HCT116 (cell line): ENCODE data around the gene RPL10. TPM values are rescaled to one million over a fixed set of nuclear protein-coding genes. Genes with fewer than 3 reads are reported as not detected.

Experiments
- ATAC-seq: fragments of 200-7000 bp; cut with Tn5 transposase; 2 replicates; pipeline ENCODE4 v1.9.1; 2020; ENCODE audit warnings: mild to moderate bottlenecking, moderate library complexity
- BruUV-seq: library from RNA; stranded (reverse); fragments of 400-500 nt; replicated peaks from 2 replicates; lab custom pipeline; 2021; lab: Mats Ljungman, UMichigan
- CTCF ChIA-PET: fragments of 300-600 bp; sonication (Branson Sonifier 250); formaldehyde crosslinking; loops from one replicate; lab custom pipeline; 2021; ENCODE audit warnings: antibody characterized with exemption; lab: Charles Lee
- POLR2A ChIA-PET: fragments of 300-600, 350-600 bp; sonication (Branson Sonifier 250); formaldehyde crosslinking; loops from one replicate; lab custom pipeline; 2021; ENCODE audit warnings: antibody characterized with exemption; lab: Charles Lee
- RAD21 ChIA-PET, 2 experiments: fragments of 300-600 bp; sonication (Branson Sonifier 250); formaldehyde crosslinking; loops; one replicate each; lab custom pipeline; 2023; ENCODE audit warnings: low total read pairs in 2 of 2; ENCODE audit not compliant: uncharacterized antibody in 2 of 2, unreplicated experiment in 2 of 2, low non-redundant PET in 1 of 2; lab: Charles Lee
- DNase-seq: peaks from one replicate; pipeline ENCODE4 v3.0.0-alpha.2; 2010; ENCODE audit warnings: low read depth, low spot score
- H2AFZ ChIP-seq: fragments of 200-600 bp; shearing (Covaris generic), sonication (generic); 2 replicates; pipeline ENCODE4 v1.6.1; 2017; ENCODE audit warnings: low read depth, mixed run types, mixed read lengths, antibody characterized with exemption, low read length; ENCODE audit not compliant: poor library complexity, severe bottlenecking
- H3K27ac ChIP-seq: 2 replicates; pipeline ENCODE4 v1.5.1; 2012; ENCODE audit warnings: low read depth, low read length
- H3K27me3 ChIP-seq: fragments of 200-600 bp; sonication (generic); 2 replicates; pipeline ENCODE4 v1.6.1; 2016; ENCODE audit warnings: mixed run types, low read length, mixed read lengths; ENCODE audit not compliant: insufficient read depth
- H3K36me3 ChIP-seq, 2 experiments: fragments of 200-500 bp in 1 of 2; fragments of 200-600 bp in 1 of 2; sonication (Bioruptor generic) in 1 of 2; sonication (generic) in 1 of 2; 2 replicates each; pipeline versions ENCODE4 v1.5.1 to v1.6.1; 2014 to 2016; ENCODE audit warnings: low read length in 2 of 2, inconsistent platforms in 1 of 2, mixed read lengths in 1 of 2, mixed run types in 1 of 2; ENCODE audit not compliant: insufficient read depth in 2 of 2, control insufficient read depth in 1 of 2
- H3K4me1 ChIP-seq, 2 experiments: fragments of 200-600 bp in 1 of 2; sonication (generic) in 1 of 2; 2 replicates each; pipeline versions ENCODE4 v1.5.1 to v1.6.1; 2012 to 2017; ENCODE audit warnings: low read length in 2 of 2, inconsistent platforms in 1 of 2, mild to moderate bottlenecking in 1 of 2, mixed read lengths in 1 of 2, mixed run types in 1 of 2, moderate library complexity in 1 of 2; ENCODE audit not compliant: insufficient read depth in 2 of 2, control insufficient read depth in 1 of 2
- H3K4me2 ChIP-seq: fragments of 200-600 bp; sonication (generic); 2 replicates; pipeline ENCODE4 v1.6.1; 2017; ENCODE audit warnings: mixed run types, low read length, mixed read lengths
- H3K4me3 ChIP-seq, 2 experiments: fragments of 200-600 bp in 1 of 2; sonication (generic) in 1 of 2; replicated peaks in 1 of 2; 2 replicates each; pipeline ENCODE4 v1.5.1; 2011 to 2016; ENCODE audit warnings: low read length in 2 of 2, control low read depth in 1 of 2, low read depth in 1 of 2, mild to moderate bottlenecking in 1 of 2, mixed read lengths in 1 of 2, mixed run types in 1 of 2
- H3K79me2 ChIP-seq: fragments of 200-600 bp; sonication (generic); 2 replicates; pipeline ENCODE4 v1.6.1; 2017; ENCODE audit warnings: mild to moderate bottlenecking, mixed run types, low read length, moderate library complexity, mixed read lengths; ENCODE audit not compliant: insufficient read depth
- H3K9ac ChIP-seq: fragments of 200-600 bp; sonication (generic); 2 replicates; pipeline ENCODE4 v1.6.1; 2016; ENCODE audit warnings: low read length, mixed read lengths
- H3K9me2 ChIP-seq: fragments of 200-600 bp; sonication (generic), shearing (Covaris generic); 2 replicates; pipeline ENCODE4 v1.6.1; 2017; ENCODE audit warnings: mixed run types, mild to moderate bottlenecking, moderate library complexity; ENCODE audit not compliant: insufficient read depth
- H3K9me3 ChIP-seq, 2 experiments: fragments of 200-500 bp in 1 of 2; fragments of 200-600 bp in 1 of 2; sonication (Bioruptor generic) in 1 of 2; sonication (generic) in 1 of 2; 2 replicates each; pipeline ENCODE4 v1.6.1; 2014 to 2017; ENCODE audit warnings: low read length in 2 of 2, mixed read lengths in 2 of 2, inconsistent platforms in 1 of 2, low read depth in 1 of 2, mild to moderate bottlenecking in 1 of 2, mixed run types in 1 of 2, moderate library complexity in 1 of 2; ENCODE audit not compliant: control insufficient read depth in 1 of 2, insufficient read depth in 1 of 2
- H4K20me1 ChIP-seq: fragments of 200-600 bp; sonication (generic), shearing (Covaris generic); 2 replicates; pipeline ENCODE4 v1.6.1; 2017; ENCODE audit warnings: mixed run types, mild to moderate bottlenecking, moderate library complexity; ENCODE audit not compliant: insufficient read depth
- CTCF ChIP-seq, 3 experiments: fragments of 200-600 bp in 1 of 3; sonication (generic) in 1 of 3; IDR thresholded peaks in 2 of 3; conservative IDR thresholded peaks in 1 of 3; 2 replicates each; pipeline ENCODE4 v1.5.1; 2012 to 2017; ENCODE audit warnings: low read depth in 2 of 3, low read length in 2 of 3, antibody characterized with exemption in 1 of 3, borderline replicate concordance in 1 of 3, control low read depth in 1 of 3, mild to moderate bottlenecking in 1 of 3, mixed read lengths in 1 of 3, mixed run types in 1 of 3, moderate library complexity in 1 of 3; ENCODE audit not compliant: insufficient read depth in 1 of 3
- JUND ChIP-seq: IDR thresholded peaks from 2 replicates; pipeline ENCODE4 v1.6.1; 2012
- intact Hi-C: fragments of 100-400 bp; cut with micrococcal nuclease; formaldehyde crosslinking; loops from 2 replicates; pipeline ENCODE4 v1.10.0; 2022
- total RNA-seq: library from RNA; stranded (reverse); gene quantifications from one replicate; pipeline ENCODE4 v1.2.1, GENCODE V29; 2021; ENCODE audit not compliant: unreplicated experiment

The RPL10 gene
- total RNA-seq, 1 experiment from 2014 or later = 3,069 TPM

- Histone ChIP-seq H3K27me3 (no peaks in the 10 kb centered on the region), H3K4me2 (peak overlapping the region; percentile 85), H3K9me2 (no peaks in the 10 kb centered on the region), H2AFZ (no peak overlapping the region), H3K4me1 (peaks cover 0 to 23% of the 10 kb centered on the region in 2 experiments; a peak in 2 of 4 replicates), H3K36me3 (peaks cover 0 to 27% of the 10 kb centered on the region in 2 experiments; a peak in 1 of 4 replicates), H4K20me1 (no peaks in the 10 kb centered on the region), H3K27ac (peak overlapping the region; percentile 92), H3K79me2 (peaks cover 19% of the 10 kb centered on the region), H3K9ac (peak overlapping the region; percentile 97), H3K4me3 (peak overlapping the region; percentile 84), H3K9me3 (no peaks in the 10 kb centered on the region)
- TF ChIP-seq CTCF (IDR thresholded peaks at IDR 0.05 in 2 of 3, conservative IDR thresholded peaks at IDR 0.05 in 1 of 3; ENCODE audit: borderline replicate concordance in 1 of 3, insufficient read depth in 1 of 3, low read depth in 2 of 3, low read length in 2 of 3) = peak in 2 of 3 experiments; percentile 61 to 64; a peak in 4 of 6 replicates
- TF ChIP-seq JUND = no peak
- peak; percentile 5; the same call in 1 of the 2 replicates for ATAC-seq
- TSS peak; percentile 81 for BruUV-seq
- DNase-seq = no peak
- POLR2A ChIA-PET = interaction anchor here (1.0 to 2.8 kb wide), 9 partner anchors 10 to 92 kb away, joined by 3 to 13 read pairs (median 9); partner anchors contain the start of genes DNASE1L1, SLC10A3 and TAFAZZIN
- CTCF ChIA-PET = interaction anchor here (1.2 kb wide), 1 partner anchor 26 kb away, joined by 6 read pairs; no protein-coding TSS in a partner anchor
- intact Hi-C loops = loop anchor here (10.0 kb wide), 1 partner anchor 424 kb away; the partner anchor contains the start of genes HCFC1 and TMEM187
- RAD21 ChIA-PET = no interaction called here
These were observed 720 bp downstream of the RPL10 start for GRCh38 chrX:154398668-154399526.
